HEK293 (cell line): ENCODE results near the gene OTP.

Experiments
- CTCF ChIA-PET: fragments of 350-600 bp; formaldehyde crosslinking; extraction: SDS; loops from one replicate; lab custom pipeline; 2021; ENCODE audit warnings: antibody characterized with exemption; lab: Yijun Ruan, JAX
- POLR2A ChIA-PET: fragments of 300-600 bp; formaldehyde crosslinking; extraction: SDS; loops from one replicate; lab custom pipeline; 2020; ENCODE audit warnings: antibody characterized with exemption, inconsistent platforms; lab: Yijun Ruan, JAX
- H3K27ac ChIP-seq: fragments of 200-500 bp; sonication (Bioruptor generic); 2 replicates; pipeline ENCODE4 v1.5.1; 2014; ENCODE audit warnings: low read depth, low read length, control low read depth, inconsistent platforms; ENCODE audit errors: extremely low read depth
- H3K36me3 ChIP-seq, 2 experiments: fragments of 200-500 bp in 1 of 2; sonication (Bioruptor generic) in 1 of 2; 1 replicate in 1 of 2; 2 replicates in 1 of 2; pipeline ENCODE4 v1.5.1; 2014 to 2017; ENCODE audit warnings: inconsistent platforms in 2 of 2, low read length in 2 of 2; ENCODE audit not compliant: control insufficient read depth in 2 of 2, insufficient read depth in 1 of 2
- H3K4me1 ChIP-seq: fragments of 200-500 bp; sonication (Bioruptor generic); 2 replicates; pipeline ENCODE4 v1.5.1; 2014; ENCODE audit warnings: mild to moderate bottlenecking, low read length, inconsistent platforms; ENCODE audit not compliant: control insufficient read depth, insufficient read depth
- H3K4me3 ChIP-seq: 2 replicates; pipeline ENCODE4 v1.5.1; 2011; ENCODE audit warnings: low read depth, mild to moderate bottlenecking, control low read depth, low read length, moderate library complexity
- H3K9me3 ChIP-seq: fragments of 200-500 bp; sonication (Bioruptor generic); 2 replicates; pipeline ENCODE4 v1.5.1; 2014; ENCODE audit warnings: low read depth, low read length, inconsistent platforms; ENCODE audit not compliant: control insufficient read depth, insufficient read depth
- ELK4 ChIP-seq: IDR thresholded peaks from 2 replicates; pipeline ENCODE4 v1.6.1; 2011; ENCODE audit warnings: mild to moderate bottlenecking, low read depth, low read length, borderline replicate concordance
- GLI4 ChIP-seq: fragments of 450-650 bp; formaldehyde crosslinking; IDR thresholded peaks from 2 replicates; pipeline ENCODE4 v1.5.1; 2016; ENCODE audit warnings: missing biosample characterization, missing genetic modification characterization
- HOXA7 ChIP-seq: sonication (generic); formaldehyde crosslinking; IDR thresholded peaks from 2 replicates; pipeline ENCODE4 v1.8.1; 2022; ENCODE audit warnings: missing genetic modification reagents, borderline replicate concordance
- MZF1 ChIP-seq: fragments of 450-650 bp; formaldehyde crosslinking; IDR thresholded peaks from 2 replicates; pipeline ENCODE4 v1.5.1; 2017; ENCODE audit warnings: missing biosample characterization, missing genetic modification characterization, borderline replicate concordance
- REST ChIP-seq: fragments of 450-650 bp; formaldehyde crosslinking; IDR thresholded peaks from 2 replicates; pipeline ENCODE4 v1.5.1; 2016; ENCODE audit warnings: missing biosample characterization, missing genetic modification characterization
- ZBTB1 ChIP-seq: fragments of 450-650 bp; formaldehyde crosslinking; IDR thresholded peaks from 2 replicates; pipeline ENCODE4 v1.5.1; 2016; ENCODE audit warnings: missing biosample characterization, missing genetic modification characterization
- ZBTB20 ChIP-seq: fragments of 450-650 bp; formaldehyde crosslinking; IDR thresholded peaks from 2 replicates; pipeline ENCODE4 v1.5.1; 2016; ENCODE audit warnings: missing biosample characterization, missing genetic modification characterization
- ZBTB6 ChIP-seq: fragments of 450-650 bp; formaldehyde crosslinking; IDR thresholded peaks from 2 replicates; pipeline ENCODE4 v1.5.1; 2017; ENCODE audit warnings: missing biosample characterization, missing genetic modification characterization
- ZNF202 ChIP-seq: fragments of 450-650 bp; formaldehyde crosslinking; IDR thresholded peaks from 2 replicates; pipeline ENCODE4 v1.5.1; 2016; ENCODE audit warnings: missing biosample characterization, missing genetic modification characterization, borderline replicate concordance
- ZNF341 ChIP-seq: fragments of 450-650 bp; formaldehyde crosslinking; IDR thresholded peaks from 2 replicates; pipeline ENCODE4; 2016; ENCODE audit warnings: low read depth, missing biosample characterization, missing genetic modification characterization
- ZNF354C ChIP-seq: fragments of 450-650 bp; formaldehyde crosslinking; IDR thresholded peaks from 2 replicates; pipeline ENCODE4 v1.5.1; 2016; ENCODE audit warnings: missing biosample characterization, missing genetic modification characterization, low read depth, borderline replicate concordance
- ZNF394 ChIP-seq: fragments of 450-650 bp; formaldehyde crosslinking; IDR thresholded peaks from 2 replicates; pipeline ENCODE4 v1.5.1; 2016; ENCODE audit warnings: missing biosample characterization, missing genetic modification characterization, mild to moderate bottlenecking, moderate library complexity, borderline replicate concordance
- ZNF544 ChIP-seq: fragments of 450-650 bp; formaldehyde crosslinking; IDR thresholded peaks from 2 replicates; pipeline ENCODE4 v1.5.0; 2017; ENCODE audit warnings: missing biosample characterization, missing genetic modification characterization
- ZNF600 ChIP-seq: fragments of 450-650 bp; formaldehyde crosslinking; IDR thresholded peaks from 2 replicates; pipeline ENCODE4 v1.5.1; 2016; ENCODE audit warnings: missing biosample characterization, missing genetic modification characterization
- ZNF768 ChIP-seq: fragments of 450-650 bp; formaldehyde crosslinking; IDR thresholded peaks from 2 replicates; pipeline ENCODE4 v1.5.1; 2018; ENCODE audit warnings: missing biosample characterization, mild to moderate bottlenecking, missing genetic modification characterization

The OTP gene

DNA sequence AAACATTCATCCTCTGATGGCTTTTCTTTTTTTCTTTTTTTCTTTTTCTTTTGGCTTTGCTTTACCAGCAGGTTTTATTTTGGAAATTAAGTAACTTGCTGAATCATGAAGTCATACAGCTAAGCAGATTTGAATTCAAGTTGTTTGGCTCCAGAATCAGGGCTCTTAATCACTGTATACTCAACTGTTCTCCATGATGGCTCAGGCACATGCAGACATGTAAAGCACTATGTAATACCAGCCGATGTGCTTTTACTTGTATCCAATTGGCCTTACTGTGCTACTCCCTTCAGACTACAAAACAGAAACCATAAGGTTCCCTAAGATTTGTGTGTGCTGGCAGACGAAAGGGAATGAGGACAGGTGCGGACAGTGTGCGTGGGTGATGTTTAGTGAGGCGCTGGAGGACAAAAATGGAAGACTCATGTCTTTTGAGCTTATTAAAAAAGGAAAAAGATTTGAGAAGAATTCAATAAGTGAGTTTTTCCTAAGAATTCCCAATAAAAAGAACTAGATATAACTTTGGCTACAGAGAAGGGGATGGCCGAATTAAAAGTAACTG lies 44.7 kb upstream of the OTP start:
- no peaks in the 10 kb centered on the region for H3K9me3 ChIP-seq
- no peak overlapping the region for H3K4me3 ChIP-seq
- no peak overlapping the region for H3K27ac ChIP-seq
- CTCF ChIA-PET = interaction anchor here (0.5 kb wide), 1 partner anchor 702 kb away, joined by 3 read pairs; no protein-coding TSS in a partner anchor
- H3K4me1 ChIP-seq = no peaks in the 10 kb centered on the region
- TF ChIP-seq ZBTB1 (no peak), ZBTB6 (tag by site-specific recombination) (peak; percentile 87; the same call in 1 of the 2 replicates)
- POLR2A ChIA-PET = no interaction called here
- peaks cover 0 to 4% of the 10 kb centered on the region in 2 experiments; a peak in 2 of 3 replicates for H3K36me3 ChIP-seq

- TF ChIP-seq ZNF544 (tag by site-specific recombination) (no peak), ZNF354C (no peak), ZNF600 (tag by site-specific recombination) (no peak), HOXA7 (no peak), ZNF394 (no peak), MZF1 (tag by site-specific recombination) (no peak), ZNF202 (tag by site-specific recombination) (no peak), REST (tag by site-specific recombination) (no peak), ELK4 (no peak), GLI4 (no peak), ZNF341 (tag by site-specific recombination) (no peak)
- H3K4me3 ChIP-seq = no peak overlapping the region
- POLR2A ChIA-PET = no interaction called here
- H3K27ac ChIP-seq = no peak overlapping the region
- no peaks in the 10 kb centered on the region for H3K36me3 ChIP-seq
- no peaks in the 10 kb centered on the region for H3K4me1 ChIP-seq
- no peaks in the 10 kb centered on the region for H3K9me3 ChIP-seq
- CTCF ChIA-PET = interaction anchor here (0.6 kb wide), 1 partner anchor 15 kb away, joined by 6 read pairs; no protein-coding TSS in a partner anchor
Observed at GRCh38 chr5:77670526-77670925, 32.0 kb upstream of the OTP start.

GRCh38 chr5:77669677-77670076 lies 31.2 kb upstream of the OTP start:
- no peak overlapping the region for H3K4me3 ChIP-seq
- no peaks in the 10 kb centered on the region for H3K4me1 ChIP-seq
- no peaks in the 10 kb centered on the region for H3K36me3 ChIP-seq
- no peak overlapping the region for H3K27ac ChIP-seq
- no peak for TF ChIP-seq ZNF768
- peak; percentile 68 for TF ChIP-seq ZBTB20 (tag by site-specific recombination)
- ChIA-PET POLR2A (interaction anchor here (0.8 kb wide), 1 partner anchor 22 kb away, joined by 3 read pairs; no protein-coding TSS in a partner anchor), CTCF (no interaction called here)
- H3K9me3 ChIP-seq = no peaks in the 10 kb centered on the region
